ENCODE results near the gene CDK19. TPM values are rescaled to one million over a fixed set of nuclear protein-coding genes. Genes with fewer than 3 reads are reported as not detected.

Gene CDK19
- total and polyA plus RNA-seq, 2 of the 13 experiments (the other 11 are each of a cell fraction or from before 2014, with no cell fraction given), result 13.4 to 27.0 TPM

DNA sequence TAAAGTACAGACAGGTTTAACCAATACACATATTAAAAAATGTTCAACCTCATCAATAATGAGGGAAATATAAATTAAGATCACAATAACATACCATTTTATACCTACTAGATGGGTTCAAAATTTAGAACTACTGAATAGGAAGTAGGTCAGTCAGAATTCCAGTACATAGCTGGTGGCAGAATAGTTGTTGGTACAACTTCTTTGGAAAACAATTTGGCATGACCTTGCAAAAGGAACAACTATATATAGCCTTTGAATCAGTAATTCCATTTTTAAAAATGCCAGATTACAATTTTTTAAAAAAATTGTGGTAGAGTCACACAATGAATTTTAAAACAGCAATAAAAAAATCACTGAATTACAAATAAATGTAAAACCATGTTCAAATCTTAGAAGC is 165.6 kb downstream of the CDK19 start (continued):
- TF ChIP-seq, protein P1, sequence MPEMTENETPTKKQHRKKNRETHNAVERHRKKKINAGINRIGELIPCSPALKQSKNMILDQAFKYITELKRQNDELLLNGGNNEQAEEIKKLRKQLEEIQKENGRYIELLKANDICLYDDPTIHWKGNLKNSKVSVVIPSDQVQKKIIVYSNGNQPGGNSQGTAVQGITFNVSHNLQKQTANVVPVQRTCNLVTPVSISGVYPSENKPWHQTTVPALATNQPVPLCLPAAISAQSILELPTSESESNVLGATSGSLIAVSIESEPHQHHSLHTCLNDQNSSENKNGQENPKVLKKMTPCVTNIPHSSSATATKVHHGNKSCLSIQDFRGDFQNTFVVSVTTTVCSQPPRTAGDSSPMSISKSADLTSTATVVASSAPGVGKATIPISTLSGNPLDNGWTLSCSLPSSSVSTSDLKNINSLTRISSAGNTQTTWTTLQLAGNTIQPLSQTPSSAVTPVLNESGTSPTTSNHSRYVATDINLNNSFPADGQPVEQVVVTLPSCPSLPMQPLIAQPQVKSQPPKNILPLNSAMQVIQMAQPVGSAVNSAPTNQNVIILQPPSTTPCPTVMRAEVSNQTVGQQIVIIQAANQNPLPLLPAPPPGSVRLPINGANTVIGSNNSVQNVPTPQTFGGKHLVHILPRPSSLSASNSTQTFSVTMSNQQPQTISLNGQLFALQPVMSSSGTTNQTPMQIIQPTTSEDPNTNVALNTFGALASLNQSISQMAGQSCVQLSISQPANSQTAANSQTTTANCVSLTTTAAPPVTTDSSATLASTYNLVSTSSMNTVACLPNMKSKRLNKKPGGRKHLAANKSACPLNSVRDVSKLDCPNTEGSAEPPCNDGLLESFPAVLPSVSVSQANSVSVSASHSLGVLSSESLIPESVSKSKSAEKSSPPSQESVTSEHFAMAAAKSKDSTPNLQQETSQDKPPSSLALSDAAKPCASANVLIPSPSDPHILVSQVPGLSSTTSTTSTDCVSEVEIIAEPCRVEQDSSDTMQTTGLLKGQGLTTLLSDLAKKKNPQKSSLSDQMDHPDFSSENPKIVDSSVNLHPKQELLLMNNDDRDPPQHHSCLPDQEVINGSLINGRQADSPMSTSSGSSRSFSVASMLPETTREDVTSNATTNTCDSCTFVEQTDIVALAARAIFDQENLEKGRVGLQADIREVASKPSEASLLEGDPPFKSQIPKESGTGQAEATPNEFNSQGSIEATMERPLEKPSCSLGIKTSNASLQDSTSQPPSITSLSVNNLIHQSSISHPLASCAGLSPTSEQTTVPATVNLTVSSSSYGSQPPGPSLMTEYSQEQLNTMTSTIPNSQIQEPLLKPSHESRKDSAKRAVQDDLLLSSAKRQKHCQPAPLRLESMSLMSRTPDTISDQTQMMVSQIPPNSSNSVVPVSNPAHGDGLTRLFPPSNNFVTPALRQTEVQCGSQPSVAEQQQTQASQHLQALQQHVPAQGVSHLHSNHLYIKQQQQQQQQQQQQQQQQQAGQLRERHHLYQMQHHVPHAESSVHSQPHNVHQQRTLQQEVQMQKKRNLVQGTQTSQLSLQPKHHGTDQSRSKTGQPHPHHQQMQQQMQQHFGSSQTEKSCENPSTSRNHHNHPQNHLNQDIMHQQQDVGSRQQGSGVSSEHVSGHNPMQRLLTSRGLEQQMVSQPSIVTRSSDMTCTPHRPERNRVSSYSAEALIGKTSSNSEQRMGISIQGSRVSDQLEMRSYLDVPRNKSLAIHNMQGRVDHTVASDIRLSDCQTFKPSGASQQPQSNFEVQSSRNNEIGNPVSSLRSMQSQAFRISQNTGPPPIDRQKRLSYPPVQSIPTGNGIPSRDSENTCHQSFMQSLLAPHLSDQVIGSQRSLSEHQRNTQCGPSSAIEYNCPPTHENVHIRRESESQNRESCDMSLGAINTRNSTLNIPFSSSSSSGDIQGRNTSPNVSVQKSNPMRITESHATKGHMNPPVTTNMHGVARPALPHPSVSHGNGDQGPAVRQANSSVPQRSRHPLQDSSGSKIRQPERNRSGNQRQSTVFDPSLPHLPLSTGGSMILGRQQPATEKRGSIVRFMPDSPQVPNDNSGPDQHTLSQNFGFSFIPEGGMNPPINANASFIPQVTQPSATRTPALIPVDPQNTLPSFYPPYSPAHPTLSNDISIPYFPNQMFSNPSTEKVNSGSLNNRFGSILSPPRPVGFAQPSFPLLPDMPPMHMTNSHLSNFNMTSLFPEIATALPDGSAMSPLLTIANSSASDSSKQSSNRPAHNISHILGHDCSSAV (CRISPR knock-in tag; IDR thresholded peaks at IDR 0.05; ENCODE audit: borderline replicate concordance), result no peak
- TF ChIP-seq SMC3 (IDR thresholded peaks at IDR 0.05; ENCODE audit: low read length) (no peak), ZNF616 (CRISPR knock-in tag; IDR thresholded peaks at IDR 0.05; ENCODE audit: low read depth) (no peak), CBX5 (CRISPR knock-in tag; IDR thresholded peaks at IDR 0.05; ENCODE audit: borderline replicate concordance) (no peak), FOXK2 (IDR thresholded peaks at IDR 0.05) (no peak), ZNF766 (CRISPR knock-in tag; IDR thresholded peaks at IDR 0.05; ENCODE audit: borderline replicate concordance) (no peak), PCBP1 (IDR thresholded peaks at IDR 0.05; ENCODE audit: borderline replicate concordance, low read depth, low read length) (no peak), SRSF9 (IDR thresholded peaks at IDR 0.05; ENCODE audit: borderline replicate concordance, insufficient read depth, low read depth, low read length, poor library complexity, severe bottlenecking) (no peak)
- TF ChIP-seq, protein P2, sequence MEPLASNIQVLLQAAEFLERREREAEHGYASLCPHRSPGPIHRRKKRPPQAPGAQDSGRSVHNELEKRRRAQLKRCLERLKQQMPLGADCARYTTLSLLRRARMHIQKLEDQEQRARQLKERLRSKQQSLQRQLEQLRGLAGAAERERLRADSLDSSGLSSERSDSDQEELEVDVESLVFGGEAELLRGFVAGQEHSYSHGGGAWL (CRISPR knock-in tag; IDR thresholded peaks at IDR 0.05), result no peak
- TF ChIP-seq, protein P3, sequence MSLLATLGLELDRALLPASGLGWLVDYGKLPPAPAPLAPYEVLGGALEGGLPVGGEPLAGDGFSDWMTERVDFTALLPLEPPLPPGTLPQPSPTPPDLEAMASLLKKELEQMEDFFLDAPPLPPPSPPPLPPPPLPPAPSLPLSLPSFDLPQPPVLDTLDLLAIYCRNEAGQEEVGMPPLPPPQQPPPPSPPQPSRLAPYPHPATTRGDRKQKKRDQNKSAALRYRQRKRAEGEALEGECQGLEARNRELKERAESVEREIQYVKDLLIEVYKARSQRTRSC (CRISPR knock-in tag; IDR thresholded peaks at IDR 0.05; ENCODE audit: low read depth), result no peak

Measured in HepG2 (cell line).